HG02763 (cell line): ENCODE measurements around the gene H1-8.

Source experiments
- ATAC-seq: cut with Tn5 transposase; IDR thresholded peaks from one replicate; pipeline ENCODE4 v1.9.1; 2021; ENCODE audit warnings: mild to moderate bottlenecking, moderate library complexity; ENCODE audit not compliant: unreplicated experiment

The H1-8 gene

DNA sequence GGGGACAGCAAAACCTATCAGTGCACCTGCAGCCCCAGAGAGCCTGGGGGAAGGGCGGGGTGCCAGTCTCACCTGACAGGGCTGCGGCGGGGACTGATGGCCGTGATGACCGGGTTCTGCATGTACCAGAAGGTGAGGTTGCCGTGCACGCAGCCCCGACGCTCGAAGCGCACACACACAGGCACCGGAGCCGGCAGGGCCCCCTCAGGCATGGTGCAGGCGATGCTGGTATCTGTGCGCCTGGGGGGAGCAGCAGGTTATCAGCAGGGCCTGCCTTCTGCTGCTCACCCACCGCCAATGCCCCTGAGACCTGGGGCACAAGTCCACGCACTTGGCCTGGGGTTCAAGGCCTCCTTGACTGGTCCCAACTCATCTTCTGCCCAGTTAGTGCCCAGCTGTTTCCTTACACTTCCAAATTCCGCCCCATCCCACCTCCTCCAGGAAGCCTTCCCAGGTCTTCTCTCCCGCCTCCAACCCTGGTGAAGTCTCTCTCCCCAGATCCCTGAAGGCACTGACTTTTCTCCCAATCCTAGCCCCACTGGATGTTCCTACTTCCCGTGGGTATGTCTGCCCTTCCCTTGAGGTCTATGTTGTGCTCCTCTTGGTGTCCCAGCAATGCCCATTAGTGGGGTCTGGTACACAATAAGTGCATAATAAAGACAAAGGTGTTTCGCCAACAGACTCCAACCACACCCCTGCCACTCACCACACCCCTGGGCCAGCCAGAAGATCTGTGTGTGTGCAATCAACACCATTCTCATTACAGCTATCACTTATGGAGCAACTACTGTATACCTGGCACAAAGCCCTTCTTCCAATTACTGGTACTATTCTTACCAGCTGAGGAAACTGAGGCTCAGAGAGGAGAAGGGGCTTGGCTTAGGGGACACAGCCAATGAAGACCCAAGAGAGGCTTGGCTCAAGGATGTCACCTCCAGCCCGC is 28.9 kb downstream of the H1-8 start:
- ATAC-seq, result no peak

DNA sequence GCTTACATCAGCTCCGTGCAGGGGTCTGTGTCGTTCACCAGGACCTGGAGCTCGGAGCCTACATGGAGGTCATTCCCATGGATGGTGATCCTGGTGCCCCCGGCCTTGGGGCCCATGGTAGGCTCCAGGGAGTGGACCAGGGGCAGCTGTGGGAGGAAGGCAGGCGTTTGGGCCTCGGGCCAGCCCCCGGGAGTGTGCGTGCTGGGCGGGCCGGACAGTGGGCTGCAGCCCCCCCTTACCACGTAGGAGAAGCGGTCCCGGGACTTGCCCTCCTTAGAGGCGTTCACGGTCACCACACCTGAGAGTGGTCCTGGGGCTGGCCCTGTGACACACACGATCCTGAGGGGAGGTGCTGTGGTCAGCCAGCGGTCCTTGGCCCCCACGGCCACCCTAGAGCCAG is 29.6 kb downstream of the H1-8 start:
- no peak for ATAC-seq

DNA sequence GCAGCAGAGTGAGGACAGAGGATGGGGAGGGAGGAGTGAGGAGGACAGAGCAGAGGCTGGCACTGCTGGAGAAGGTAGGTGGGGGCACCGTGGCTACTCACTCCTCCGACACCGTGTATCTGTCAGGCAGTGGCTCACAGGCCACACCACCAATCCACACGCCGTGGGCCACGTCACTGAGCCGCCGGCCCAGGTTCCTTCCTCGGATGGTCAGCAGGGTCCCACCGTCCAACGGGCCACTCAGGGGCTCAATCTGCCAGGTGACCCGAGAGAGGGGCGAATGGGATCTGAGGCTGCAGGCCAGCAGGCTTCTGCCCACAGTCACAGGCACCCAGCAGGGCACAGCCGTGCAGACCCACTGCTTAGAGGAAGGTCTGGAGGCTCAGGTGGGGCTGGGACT is 30.5 kb downstream of the H1-8 start:
- no peak for ATAC-seq

DNA sequence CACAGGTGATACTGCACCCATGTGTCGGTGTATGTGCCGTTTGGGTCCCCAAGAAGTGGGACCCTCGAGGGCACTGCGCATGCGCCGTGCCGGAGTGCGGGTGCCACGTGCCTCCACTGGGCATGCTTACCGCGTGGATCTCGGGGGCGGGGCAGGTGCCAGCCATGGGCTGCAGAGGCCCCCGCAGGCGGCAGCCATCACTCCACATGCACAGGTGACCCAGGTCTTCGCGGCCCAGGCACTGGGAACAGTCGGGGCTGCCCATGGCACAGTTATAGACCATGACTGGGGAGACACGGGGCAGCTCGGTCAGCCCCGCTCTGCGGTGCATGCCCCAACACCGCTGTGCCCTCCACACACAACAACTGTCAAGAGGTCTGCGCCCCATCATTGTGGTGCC is 31.2 kb downstream of the H1-8 start:
- ATAC-seq, result no peak

DNA sequence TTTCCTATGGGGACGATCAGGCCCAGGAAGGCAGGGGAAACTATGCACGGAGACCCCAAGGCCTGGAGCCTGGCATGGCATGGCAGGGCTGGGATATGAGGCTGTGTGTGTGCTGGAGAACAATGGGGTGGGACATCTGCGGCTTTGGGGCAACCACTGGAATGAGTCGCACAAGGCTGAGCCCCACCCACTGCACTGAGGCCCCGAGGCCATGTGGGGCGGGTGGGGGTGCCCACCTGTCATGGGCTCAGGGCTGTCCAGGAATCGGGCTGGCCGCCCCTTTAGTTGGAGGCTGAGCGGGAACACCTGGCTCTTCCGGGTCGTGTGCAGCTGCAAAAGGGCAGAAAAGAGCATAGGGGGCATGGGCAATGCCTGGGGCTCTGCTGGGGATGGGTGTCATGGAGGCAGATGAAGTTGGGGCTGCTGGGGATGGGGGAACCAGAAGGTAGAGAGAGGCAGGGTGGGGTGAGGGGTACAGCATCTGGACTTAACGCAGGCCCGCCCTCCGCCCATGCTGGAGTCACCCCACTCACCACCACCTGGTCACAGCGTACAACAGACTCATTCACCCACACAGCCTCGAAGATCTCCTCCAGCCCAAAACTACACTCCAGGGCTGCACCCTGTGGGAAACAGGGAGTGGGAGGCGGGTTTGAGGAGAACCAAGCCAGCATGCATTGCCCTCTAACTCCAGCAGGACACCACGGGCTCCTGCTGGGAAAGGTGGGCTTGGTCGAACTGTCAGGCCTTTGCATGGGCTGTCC is 32.4 kb downstream of the H1-8 start:
- ATAC-seq, result no peak

DNA sequence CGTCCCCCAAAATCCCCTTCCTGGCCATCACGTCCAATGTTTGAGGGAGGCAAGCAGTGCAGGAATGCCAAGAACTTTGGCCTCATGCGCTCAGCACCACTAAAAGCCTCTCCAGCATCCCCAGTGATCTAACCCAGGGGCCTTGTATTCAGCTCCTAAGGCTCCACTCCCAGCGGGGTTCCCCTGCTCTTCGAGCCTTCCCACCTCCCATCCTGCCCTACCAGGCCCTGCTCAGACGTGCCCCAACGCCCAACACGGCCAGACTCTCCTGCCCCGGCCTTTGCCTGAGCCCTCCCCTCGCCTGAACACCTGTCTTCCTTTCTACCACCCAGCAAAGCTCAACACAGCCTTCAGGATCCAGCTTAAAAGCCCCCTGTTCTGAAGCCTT is 33.0 kb downstream of the H1-8 start:
- no peak for ATAC-seq

DNA sequence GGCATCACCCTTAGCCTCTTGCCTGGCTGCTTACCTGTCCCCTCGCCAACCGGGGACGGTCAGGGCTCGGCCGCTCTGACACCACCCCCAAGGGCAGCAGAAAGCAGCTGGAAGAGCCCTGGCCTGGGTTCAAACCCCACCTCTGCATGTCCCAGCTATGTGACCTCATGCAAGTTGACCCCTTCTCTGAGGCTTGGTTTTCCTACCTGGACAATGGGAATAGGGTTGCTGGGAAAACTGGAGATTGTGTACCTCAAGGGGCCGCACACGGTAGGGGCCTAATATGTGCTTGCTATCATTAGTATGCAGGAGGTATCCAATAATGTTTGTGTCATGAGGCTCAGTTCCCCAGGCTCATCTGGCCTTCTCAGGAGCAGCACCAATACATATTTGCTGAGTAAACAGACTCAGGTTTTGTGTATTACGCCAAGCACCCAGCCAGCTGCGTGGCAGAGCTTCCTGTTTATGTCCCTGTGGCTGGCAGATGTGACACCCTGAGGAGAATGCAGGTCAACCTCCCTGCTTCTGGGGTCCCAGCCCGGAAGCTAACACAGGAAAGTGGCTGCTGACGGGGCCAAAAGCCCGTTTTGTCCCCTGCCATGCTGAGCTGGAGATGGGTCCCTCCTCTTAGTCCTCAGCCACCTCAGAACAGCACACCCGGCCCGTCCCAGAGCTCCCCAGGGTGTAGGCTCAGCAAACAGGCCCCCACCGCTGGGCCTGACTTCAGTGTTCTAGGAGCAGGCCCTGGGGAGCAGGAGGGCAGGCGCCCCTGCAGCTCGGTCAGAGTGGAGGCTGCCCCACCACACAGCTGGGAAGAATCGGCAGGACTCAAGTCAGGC is 33.8 kb downstream of the H1-8 start:
- no peak for ATAC-seq

DNA sequence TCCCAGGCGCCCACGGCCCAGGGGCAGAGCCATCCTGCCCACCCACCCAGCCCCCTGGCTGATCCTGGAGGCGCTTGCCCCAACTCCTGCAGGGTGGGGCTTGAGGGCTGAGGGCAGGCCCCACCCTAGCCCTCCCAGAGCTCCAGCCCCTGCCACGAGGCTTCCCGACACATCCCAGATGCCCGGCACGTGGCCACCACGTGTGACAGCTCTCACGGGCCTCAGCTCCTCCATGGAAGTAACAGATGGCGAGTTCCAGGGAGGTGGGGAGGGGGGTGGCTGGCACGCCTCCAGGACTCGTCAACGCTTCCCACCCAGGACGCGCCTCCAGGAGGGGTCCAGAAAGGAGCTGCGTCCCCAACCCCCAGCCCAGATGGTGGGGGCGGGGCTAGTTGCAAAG is 34.4 kb downstream of the H1-8 start:
- ATAC-seq, result no peak

DNA sequence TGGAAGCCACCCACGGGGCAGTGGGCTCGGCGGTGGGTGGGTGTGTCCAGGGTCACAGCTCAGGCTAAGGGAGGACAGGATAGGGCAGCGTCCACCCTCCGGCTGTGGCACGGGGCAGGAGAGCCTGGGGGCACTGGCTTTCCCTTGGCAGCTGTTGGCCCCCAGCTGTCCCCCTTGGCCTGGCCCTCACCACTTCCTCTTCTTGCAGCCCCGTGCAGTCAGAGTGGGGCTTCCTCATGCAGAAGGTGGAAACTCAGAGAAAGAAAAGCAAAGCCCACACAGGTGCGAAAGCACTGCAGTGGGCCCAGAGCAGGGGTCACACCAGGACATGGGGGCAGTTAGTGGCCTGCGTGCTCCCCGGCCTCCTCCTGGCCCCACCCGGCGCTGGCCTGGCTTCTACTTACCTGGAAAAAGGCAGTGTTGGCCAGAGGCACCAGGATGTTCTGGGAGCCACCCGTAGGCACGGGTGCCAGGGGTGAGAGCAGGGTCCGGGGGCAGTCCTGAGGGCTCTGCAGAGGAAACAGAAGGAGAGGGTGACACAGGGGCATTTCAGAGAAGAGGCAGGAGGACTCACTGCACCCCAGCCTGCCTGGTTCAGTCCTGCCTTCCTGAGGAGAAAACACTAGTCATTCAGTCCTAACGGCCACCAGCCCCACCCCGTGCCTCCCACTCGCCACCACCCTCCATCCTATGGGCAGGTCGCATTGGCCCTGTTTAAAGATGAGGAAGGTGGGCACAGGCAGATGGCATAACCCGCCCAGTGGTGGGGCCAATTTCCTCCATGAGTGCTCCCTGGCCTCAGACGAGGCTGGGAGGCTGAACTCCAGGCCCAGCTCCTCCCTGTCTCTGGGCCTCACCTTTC is 35.2 kb downstream of the H1-8 start:
- ATAC-seq, result peak; percentile 40

DNA sequence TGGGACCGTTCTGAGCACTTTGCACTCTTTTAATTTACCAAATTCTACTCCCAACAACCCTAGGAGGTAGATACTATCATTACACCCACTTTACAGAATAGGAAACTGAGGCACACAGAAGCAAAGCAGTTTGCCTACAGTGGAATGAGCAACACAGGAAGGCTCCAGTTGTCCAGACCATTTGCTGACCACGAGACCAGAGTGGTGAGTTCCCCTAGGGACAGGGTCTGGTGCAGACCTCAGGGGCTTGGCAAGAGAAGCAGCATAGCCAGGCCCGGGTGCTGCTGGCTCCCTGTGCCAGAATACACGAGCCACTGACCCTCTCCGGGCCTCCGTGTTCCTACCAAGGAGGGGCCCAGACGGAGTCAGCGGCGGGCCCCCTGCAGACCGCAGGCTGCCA is 37.0 kb downstream of the H1-8 start:
- ATAC-seq, result no peak

DNA sequence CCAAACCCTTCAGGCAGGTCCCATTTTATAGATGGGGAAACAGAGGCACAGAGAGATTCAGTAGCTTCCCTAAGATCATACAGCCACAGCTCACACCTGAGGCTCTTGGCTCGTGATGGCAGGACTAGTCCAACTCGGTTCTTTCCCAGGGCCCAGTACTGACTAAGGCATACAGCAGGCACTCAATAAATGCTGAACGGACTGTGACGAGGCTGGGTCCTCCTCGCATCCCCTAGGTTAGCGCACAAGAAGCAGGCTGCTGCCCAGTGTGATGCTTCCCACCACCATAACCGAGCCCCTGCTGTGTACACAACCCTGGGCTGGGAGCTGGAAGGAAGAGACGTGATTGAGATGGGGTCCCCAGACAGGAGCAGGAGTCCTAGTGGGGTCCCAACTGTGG is 38.6 kb downstream of the H1-8 start:
- no peak for ATAC-seq

DNA sequence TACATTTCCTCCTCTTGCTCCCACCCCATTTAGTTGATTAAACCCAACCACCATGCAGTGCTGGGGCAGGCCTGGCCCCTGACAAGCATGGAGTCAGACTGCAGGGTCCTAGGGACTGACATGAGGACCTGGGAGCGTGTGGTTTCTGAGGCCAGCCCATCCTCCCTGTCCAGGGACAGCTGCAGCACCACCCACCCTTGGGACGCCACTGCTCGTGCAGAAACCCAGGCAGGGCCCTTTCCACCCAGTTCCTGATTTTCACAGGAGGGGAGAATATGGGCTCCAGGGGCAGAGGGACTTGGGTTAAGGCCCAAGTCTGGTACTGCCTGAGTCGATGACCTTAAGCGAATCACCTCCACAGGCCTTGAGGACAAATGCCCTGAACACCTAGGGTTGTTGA is 39.8 kb downstream of the H1-8 start:
- ATAC-seq, result no peak

DNA sequence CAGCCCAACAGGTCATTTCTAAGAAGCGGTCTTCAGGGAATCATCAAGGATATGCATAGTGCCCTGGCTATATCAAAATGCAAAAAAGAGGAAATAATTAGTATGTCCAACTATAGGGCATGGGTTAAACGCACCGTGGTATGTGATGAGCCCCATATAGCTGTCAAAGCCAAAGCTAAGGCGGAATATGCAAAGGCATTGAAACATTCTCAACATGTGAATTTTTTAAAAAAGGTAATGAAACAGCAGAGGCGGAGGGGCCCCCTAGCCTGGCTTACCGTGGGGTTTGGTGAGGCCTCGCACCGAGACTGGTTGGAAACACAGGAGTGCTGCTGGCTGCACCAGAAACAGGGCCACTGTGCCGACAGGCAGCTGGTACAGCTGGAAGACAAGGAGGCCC is 40.3 kb downstream of the H1-8 start:
- no peak for ATAC-seq

DNA sequence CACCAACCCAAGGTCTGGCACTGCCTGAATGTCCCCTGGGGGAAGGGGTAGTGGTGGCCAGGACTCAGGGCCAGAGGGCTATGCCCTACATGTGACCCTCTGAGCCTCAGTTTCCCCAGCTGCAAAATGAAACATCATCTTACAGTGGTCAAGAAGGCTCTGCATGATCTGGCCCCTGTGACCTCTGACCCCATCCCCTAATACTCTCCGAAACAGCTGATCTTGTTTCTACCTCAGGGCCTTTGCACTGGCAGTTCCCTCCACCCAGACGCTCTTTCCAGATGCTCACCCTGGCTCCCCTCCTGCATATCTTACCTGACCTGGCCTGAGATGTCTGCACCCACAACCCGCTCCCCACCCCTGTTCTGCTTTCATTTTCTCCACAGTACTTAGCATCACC is 41.7 kb downstream of the H1-8 start:
- no peak for ATAC-seq

DNA sequence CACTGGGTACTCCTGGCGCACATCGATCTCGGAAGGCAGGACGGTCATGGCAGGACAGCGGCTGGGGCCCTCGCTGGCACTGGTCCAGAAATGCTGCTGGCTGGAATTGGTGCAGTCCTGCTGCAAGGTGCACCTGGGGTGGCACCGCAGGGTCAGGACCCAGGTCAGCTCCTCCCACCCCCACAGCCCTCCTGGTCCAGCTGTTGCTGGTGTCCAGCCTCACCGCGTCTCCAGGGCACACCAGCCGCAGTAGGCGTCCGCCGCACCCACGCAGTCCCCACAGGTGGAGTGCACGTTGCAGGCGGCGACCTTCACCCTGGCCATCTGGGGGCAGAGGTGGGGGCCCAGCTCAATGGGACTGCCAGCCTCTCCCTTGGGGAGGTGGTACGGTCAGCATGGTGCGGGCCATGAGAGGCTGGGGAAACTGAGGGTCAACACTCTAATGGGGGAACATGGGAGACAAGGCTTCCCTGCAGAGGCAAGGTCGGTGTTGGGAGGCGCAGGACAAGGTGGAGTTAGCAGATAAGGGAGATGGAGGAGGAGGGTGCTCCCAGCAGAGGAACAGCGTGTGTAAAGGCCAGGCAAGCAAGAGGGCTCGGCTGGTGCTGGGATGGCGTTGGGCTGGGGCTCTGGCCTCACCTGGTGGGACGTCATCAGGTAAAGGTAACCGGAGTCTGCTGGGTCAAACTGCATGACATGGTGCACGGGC is 43.1 kb downstream of the H1-8 start:
- ATAC-seq, result no peak

DNA sequence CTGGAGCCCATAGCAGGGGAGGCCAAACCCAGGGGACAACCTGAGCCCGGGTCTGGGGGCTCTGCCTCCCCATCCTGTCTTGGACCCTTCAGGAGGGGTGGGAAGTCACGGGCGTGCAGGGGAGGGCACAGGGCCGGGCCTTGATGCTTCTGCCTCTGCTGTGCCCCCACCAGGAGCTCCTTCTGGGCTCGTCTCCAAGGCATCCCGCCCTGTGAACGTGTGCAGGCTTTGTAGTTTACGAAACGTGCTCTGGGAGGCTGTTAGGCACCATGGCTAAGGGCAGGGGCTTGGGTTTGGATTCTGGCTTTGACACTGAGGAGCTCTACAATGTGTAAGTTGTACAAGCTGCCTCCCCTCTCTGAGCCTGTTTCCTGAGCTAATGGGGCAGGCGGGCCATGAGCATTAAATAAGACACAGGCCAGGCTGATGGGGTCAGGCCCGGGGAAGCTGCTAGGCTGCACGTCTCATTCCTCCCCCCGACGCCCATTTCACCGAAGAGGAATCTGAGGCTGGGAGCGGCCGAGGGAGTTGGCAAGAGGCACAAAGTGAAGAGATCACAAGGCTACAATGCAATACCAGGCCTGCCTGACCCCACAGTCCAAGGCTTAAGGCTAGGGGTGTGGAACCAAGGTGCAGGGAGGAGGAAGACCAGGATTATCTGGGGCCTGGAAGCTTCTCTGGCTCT is 43.9 kb downstream of the H1-8 start:
- ATAC-seq, result no peak

DNA sequence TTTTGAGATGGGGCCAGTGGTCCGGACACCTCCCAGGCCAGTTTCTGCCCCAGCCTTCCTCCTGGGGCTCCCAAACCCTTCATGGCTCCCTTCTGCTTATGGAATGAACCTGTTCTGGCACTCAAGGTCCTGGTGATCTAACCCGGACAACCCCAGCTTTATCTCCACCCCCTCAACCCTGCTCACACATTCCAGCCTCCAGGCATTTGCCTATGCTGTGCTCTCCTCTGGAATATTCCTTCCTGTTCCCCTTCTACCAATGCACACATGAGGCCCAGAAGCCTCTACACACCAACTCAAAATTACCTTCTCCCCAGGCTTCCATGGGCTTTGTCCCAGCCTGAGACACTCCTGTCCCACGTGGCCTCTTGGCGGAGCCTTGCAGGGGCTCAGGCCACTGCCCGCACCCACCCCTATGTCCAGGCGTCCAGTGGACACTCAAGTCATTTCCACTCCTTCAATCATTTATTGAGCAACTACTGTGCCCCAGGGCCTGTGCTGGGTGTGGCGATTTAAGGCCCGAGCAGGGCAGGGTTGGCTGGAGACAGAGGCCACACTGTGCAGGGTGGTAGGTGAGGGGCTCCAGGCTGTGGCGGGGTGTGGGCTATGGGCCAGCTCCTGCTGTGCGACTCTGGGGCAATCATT is 44.7 kb downstream of the H1-8 start:
- no peak for ATAC-seq

DNA sequence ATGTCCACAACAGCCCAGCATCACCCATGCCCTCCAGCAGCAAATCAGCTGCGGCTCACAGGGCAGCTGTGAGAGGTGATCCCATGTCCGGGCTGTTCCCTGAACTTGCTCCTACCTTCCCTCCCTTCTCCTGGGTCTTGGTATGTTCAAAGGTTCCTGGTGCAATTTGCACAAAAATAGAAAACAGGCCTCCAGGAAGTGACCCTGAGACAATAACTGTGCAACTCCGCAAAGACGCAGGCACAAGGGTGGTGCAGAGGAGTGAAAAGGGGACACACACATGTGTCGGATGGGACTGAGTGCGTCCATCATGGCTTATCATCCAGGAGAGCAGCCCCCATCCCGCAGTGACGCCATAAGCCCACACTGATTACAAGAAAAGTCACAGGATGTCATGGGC is 47.2 kb downstream of the H1-8 start:
- no peak for ATAC-seq

DNA sequence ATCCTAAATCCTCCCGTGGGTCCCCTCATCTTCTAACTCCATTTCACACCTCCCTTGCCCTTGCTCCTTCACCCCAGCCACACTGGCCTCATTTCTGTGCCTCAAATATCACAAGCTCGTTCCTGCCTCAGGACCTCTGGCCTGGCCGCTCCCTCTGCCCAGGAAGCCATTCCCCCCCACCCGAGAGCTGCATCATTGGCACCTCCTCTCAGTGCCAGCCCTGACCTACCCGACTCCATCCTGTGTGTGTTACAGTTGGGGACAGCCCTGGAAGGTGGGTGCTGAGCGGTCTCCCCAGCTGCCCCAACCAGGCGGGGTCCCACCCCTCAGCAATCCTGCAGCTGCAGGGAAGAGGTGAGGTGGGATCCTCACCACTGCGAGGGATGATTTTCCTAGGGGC is 49.0 kb downstream of the H1-8 start:
- ATAC-seq, result no peak
